ENCODE measurements around the gene CFAP46. TPM values are rescaled to one million over a fixed set of nuclear protein-coding genes. Genes with fewer than 3 reads are reported as not detected.

CFAP46 gene
- total and polyA plus RNA-seq, 2 donors (not counting 1 experiment from before 2014, with no cell fraction given): 0.07 TPM; not detected in 1

- DNase-seq: no peak
These were observed 95.5 kb downstream of the CFAP46 start for GRCh38 chr10:132846631-132847415.

More at GRCh38 chr10:132846631-132847415, 95.5 kb downstream of the CFAP46 start:
- no peak for ATAC-seq (ENCODE audit: low read depth)
- Histone ChIP-seq H3K79me2 (ENCODE audit: control insufficient read depth, insufficient read depth, low read length) (no peaks in the 10 kb centered on the region), H3K9ac (ENCODE audit: low read length) (no peak overlapping the region), H3K36me3 (replicated peaks in 1 of 2; ENCODE audit: control extremely low read depth in 1 of 2, control insufficient read depth in 1 of 2, extremely low read depth in 1 of 2, insufficient read depth in 2 of 2, low read length in 1 of 2) (no peaks in the 10 kb centered on the region), H3K4me3 (ENCODE audit: control extremely low read depth in 1 of 5, extremely low read depth in 1 of 5, insufficient read depth in 1 of 5, low read depth in 2 of 5, low read length in 4 of 5) (no peak overlapping the region), H3K9me3 (ENCODE audit: control extremely low read depth in 1 of 3, control insufficient read depth in 2 of 3, insufficient read depth in 1 of 3, low read length in 2 of 3) (peaks cover 0 to 48% (median 13%) of the 10 kb centered on the region in 3 donors), H4K20me1 (ENCODE audit: control insufficient read depth, insufficient read depth, low read length, poor library complexity, severe bottlenecking) (no peaks in the 10 kb centered on the region), H3K27ac (ENCODE audit: low read length in 2 of 2) (no peak overlapping the region), H2AFZ (ENCODE audit: insufficient read depth, low read depth, low read length, poor library complexity, severe bottlenecking) (no peak overlapping the region), H3K4me1 (ENCODE audit: control insufficient read depth in 2 of 2, insufficient read depth in 2 of 2, low read length in 2 of 2) (peaks cover 12 to 13% of the 10 kb centered on the region in 2 donors), H3K4me2 (replicated peaks; ENCODE audit: low read depth, low read length, poor library complexity, severe bottlenecking) (no peak overlapping the region), H3K27me3 (replicated peaks in 1 of 4; ENCODE audit: control extremely low read depth in 1 of 4, control insufficient read depth in 3 of 4, insufficient read depth in 4 of 4, low read length in 3 of 4) (peaks cover 0 to 4% (median 0%) of the 10 kb centered on the region in 4 experiments)
- H3K4me1 Mint-ChIP-seq: peaks cover 11% of the 10 kb centered on the region
- intact Hi-C loops (cut with micrococcal nuclease): no loop called here
- POLR2A ChIA-PET: no interaction called here
- TF ChIP-seq, protein P1, sequence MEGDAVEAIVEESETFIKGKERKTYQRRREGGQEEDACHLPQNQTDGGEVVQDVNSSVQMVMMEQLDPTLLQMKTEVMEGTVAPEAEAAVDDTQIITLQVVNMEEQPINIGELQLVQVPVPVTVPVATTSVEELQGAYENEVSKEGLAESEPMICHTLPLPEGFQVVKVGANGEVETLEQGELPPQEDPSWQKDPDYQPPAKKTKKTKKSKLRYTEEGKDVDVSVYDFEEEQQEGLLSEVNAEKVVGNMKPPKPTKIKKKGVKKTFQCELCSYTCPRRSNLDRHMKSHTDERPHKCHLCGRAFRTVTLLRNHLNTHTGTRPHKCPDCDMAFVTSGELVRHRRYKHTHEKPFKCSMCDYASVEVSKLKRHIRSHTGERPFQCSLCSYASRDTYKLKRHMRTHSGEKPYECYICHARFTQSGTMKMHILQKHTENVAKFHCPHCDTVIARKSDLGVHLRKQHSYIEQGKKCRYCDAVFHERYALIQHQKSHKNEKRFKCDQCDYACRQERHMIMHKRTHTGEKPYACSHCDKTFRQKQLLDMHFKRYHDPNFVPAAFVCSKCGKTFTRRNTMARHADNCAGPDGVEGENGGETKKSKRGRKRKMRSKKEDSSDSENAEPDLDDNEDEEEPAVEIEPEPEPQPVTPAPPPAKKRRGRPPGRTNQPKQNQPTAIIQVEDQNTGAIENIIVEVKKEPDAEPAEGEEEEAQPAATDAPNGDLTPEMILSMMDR (IDR thresholded peaks at IDR 0.05): no peak
- no peak for TF ChIP-seq EZH2 (IDR thresholded peaks at IDR 0.05; ENCODE audit: borderline replicate concordance, insufficient read depth, low read depth, low read length, poor library complexity, severe bottlenecking)
- H3K9me3 Mint-ChIP-seq (ENCODE audit: insufficient read depth): peaks cover 6% of the 10 kb centered on the region
- CTCF ChIA-PET: no interaction called here
- no peak overlapping the region for H3K4me3 Mint-ChIP-seq
- H3K27ac Mint-ChIP-seq: no peak overlapping the region
- peaks cover 13% of the 10 kb centered on the region for H3K27me3 Mint-ChIP-seq
- WGBS (ENCODE audit: insufficient coverage): 95% methylated on average over 27 of the region's 27 CpGs
